ENCODE measurements around the gene TMEM174. TPM values are rescaled to one million over a fixed set of nuclear protein-coding genes. Genes with fewer than 3 reads are reported as not detected.

Gene TMEM174
- total RNA-seq, 1 experiment from 2014 or later = not detected

DNA sequence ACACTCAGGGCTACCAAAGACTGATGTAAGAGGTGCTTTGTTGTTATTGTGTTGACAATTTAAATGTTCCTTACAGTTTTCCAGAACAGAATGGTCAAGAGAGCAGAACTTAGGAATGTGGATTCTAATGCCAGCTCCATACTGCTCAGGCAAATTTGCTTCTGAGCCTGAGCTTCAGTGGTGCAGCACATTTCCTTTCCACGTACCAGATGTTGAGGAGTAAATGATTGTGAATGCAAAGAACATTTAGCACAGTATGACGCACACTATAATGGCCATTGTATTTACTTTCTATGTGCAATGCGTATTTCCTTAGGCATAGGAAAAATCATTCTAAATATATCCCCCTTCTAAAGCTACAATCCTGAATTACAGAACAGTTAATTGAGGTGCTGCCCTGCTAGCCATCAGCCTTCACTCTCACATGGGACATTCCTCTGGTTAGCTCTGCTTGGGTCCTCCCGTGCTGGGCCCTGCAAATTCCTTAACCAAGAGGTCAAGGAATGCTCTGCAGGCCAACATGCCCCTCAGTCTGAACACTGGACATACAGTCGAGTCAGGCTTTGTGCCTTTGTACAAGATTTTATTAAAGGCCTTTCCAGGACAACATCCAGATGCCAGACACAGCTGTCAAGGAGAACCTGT lies 21.1 kb upstream of the TMEM174 start:
- in situ Hi-C loops (cut with HindIII; ENCODE audit: low pct_unique_long_range_greater_than_20kb, low sequenced_read_pairs) = no loop called here
- DNase-seq (ENCODE audit: low read depth, low spot score) = no peak

DNA sequence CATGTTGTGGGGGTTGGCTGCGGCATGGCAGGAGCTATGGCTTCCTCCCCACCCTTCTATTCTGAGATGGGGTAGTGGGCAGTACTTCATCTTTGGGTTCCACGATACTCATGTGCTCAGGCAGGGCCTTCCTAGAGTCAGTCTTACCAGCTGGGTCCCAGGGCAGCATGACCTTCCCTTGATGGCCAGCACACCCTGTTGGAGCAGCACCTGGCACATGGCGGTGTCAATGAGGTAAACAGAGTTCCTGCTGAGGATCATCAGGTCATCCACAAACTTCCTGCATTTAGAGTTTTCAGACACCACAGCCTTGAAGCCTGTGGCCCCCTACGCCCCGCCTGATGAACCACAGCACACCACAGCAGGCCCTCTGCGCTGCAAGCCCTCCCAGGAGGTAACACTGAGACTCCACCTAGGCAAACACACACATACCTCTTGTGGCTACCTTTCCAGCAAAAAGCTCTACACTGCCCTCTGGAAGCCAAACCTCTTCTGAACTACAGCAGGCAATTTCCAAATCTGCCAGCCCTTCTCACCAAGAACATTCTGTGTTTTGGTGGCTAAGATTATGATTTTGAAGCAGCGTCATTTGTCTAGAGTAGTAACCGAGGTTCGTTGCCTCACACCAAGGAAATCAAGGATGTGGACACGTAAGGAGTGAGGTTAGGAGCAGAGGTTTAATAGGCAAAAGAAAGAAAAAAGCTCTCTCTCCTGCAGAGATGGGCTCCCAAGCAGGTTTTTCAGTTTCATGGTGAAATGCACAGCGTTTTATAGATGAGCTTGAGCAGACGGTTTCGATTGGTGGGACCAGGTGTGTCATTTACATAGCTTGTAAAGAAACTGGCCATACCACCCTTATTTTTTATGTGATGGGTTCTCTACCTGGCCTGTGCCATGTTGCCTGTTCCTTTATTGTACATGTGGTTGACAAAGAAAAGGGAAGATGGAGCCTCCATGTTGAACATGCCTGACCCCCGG lies 20.3 kb upstream of the TMEM174 start:
- peak; percentile 29 for DNase-seq (ENCODE audit: low read depth, low spot score)
- in situ Hi-C loops (cut with HindIII; ENCODE audit: low pct_unique_long_range_greater_than_20kb, low sequenced_read_pairs) = no loop called here

DNA sequence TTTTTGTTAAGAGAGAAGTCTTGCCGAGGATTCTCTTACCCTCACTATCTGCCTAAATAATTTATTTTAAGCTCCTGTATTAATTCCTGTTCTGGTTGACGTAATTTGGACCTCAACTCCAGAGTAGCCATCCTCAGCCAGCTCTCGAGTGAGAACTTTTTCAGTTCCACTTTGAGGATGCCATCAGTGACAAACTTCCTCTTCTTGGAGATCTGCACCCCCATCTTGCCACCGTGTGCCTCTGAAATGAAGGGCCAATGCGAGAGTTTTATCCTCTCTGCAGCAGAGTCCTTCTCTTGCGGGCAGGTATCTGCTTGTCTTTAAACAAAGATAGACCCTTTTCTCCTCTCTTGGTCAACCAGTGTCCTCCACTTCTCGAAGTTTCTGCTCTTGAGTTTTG lies 19.5 kb upstream of the TMEM174 start:
- DNase-seq (ENCODE audit: low read depth, low spot score) = no peak
- in situ Hi-C loops (cut with HindIII; ENCODE audit: low pct_unique_long_range_greater_than_20kb, low sequenced_read_pairs) = no loop called here

DNA sequence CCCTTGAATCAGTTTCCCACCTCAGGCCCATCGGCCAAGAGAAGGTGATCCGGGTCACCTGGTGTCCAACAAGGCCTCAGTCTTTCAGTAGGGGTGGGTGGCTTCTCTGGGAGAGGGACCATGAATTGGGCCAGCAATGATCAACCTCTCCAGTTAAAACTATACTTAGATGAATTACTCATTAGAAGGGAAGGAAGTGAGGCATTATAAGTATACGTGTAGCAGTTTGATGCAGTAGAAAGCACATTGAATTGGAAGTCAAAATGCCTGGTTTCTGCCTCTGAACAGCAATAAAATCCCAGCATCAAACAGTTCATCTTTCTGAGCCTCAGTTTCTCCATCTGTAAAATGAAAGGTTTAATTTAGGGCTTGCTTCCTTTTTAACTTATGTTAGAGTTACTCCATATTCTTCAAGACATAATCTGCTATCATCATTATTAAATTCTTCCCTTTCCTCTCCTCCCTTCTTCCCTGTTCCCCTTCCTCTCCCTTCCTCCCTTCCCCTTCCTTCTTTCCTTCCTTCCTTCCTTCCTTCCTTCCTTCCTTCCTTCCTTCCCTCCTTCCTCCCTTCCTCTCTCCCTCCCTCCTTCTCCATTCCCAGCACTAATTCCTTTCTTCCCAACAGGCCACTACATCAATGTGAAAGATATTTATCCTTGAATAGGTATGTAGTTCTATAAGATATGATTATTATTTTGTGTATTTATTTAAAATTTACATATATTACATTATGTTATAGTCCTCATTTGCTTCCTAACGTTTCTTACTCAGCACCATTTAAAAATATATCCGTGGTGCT lies 18.6 kb upstream of the TMEM174 start:
- in situ Hi-C loops (cut with HindIII; ENCODE audit: low pct_unique_long_range_greater_than_20kb, low sequenced_read_pairs) = no loop called here
- DNase-seq (ENCODE audit: low read depth, low spot score) = no peak

DNA sequence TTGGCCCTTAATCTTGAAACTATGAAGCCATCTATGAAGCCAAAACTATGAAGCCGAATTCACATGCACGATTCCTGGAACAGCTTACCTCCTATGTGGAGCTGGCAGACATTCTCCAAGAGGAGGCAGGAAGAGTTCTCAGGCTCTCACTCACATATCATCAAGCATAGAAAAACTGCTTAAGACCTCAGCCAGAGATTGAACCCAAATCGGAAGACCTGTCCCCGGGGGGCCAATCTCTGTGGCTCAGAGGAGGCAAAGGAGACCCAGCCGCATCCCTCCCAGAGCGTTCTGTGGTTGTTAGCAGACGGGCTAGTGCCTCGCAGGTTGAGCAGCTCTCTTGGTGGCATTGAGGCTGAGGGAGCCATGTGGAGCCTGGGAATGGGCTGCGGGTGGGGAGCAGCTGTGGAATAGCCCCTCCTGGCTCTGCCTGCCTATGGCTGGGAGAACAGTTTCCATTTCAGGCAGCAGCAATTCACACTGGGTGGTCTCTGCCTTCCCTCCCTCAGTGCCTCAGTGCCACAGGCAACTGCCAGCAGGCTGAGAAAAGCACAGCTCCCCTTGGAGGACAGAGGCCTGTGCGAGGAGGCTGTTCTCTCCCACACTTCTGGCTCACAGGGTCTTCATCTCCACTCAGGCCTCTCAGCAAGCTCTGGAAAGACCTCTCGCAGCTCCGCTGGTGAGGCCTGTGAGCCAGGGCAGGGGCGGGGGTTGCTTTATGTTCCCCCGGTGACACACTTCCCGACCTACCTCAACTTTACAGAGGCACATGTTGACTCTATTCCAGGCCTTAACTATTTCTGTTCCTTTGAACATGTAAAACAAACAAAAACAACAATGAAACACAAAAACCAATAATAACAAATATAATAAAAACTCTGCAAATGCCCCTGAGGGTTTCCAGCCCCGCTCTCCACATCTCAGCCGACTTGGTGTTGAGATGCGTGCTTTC lies 17.4 kb upstream of the TMEM174 start:
- no peak for DNase-seq (ENCODE audit: low read depth, low spot score)
- in situ Hi-C loops (cut with HindIII; ENCODE audit: low pct_unique_long_range_greater_than_20kb, low sequenced_read_pairs) = no loop called here

DNA sequence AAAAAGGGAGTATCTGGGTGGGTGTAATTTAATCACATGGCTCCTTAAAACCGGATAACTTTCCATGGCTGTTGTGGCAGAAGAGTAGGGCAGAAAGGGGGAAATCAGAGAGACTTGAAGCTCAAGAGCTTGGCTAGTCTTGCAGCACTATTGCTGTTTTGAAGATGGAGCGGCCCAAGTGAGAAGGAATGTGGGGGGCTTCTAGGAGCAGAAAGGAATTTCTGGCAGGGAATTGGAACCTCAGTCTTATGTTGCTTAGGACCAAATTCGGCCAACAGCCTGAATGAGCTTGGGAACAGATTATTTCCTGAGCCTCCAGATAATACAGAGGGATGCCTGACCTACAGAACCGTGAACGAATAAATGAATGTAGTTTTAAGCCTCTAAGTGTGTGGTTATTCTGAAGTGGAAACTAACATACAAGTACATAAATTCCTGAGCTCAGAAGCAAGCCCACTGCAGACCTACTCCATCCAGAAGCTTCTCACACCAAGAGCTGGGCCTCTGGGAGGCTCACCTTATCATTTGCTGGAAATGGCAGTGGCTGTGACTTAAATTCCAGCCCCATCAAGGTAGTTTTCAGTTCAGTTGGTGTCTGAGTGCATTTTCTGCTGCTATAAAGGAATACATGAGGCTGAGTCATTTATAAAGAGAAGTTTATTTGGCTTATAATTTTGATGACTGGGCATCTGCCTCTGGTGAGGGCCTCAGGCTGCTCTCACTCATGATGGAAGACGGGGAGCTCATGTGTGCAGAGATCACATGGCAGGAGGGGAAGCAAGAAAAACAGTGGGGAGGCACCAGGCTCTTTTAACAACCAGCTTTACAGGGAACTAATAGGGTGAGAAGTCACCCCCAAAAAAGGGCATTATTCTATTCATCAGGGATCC lies 15.3 kb upstream of the TMEM174 start:
- DNase-seq (ENCODE audit: low read depth, low spot score) = no peak
- in situ Hi-C loops (cut with HindIII; ENCODE audit: low pct_unique_long_range_greater_than_20kb, low sequenced_read_pairs) = no loop called here

DNA sequence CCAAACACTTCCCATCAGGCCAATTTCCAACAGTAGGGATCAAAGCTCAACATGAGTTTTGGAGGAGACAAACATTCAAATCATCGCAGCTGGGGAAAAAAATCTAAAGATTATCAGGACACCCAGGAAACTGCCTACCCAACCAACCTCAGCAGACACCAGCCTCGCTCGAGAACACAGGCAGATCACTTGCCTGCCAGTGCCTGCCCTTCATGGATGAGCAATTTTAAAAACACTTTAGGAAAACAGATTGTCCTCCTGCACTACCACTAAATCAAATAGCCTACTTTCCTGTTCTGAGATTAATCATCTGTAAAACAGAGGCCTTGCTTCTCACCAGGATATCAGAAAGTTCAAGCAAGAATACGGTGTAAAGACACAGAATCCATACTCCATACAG lies 14.7 kb upstream of the TMEM174 start:
- no peak for DNase-seq (ENCODE audit: low read depth, low spot score)
- in situ Hi-C loops (cut with HindIII; ENCODE audit: low pct_unique_long_range_greater_than_20kb, low sequenced_read_pairs) = no loop called here

DNA sequence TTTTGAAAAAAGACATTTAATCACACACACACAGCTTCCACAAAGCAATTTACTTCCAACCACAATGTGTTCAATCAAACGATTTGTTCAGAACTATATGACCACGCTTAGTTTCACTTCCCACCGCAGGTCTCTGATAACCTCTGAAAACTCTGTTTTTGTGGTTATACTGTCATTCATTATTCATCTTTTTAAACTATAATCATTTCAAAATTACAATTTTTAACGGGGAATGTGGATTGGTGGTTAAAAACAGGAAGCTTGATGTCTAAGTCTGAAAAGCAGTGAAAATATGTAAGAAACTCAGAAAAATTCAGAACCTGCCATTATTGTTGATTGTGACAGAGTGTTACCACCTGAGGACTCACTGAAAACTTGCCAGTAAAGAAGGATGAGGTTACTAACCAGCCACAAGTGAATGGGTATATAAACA lies 12.7 kb upstream of the TMEM174 start:
- in situ Hi-C loops (cut with HindIII; ENCODE audit: low pct_unique_long_range_greater_than_20kb, low sequenced_read_pairs) = no loop called here
- DNase-seq (ENCODE audit: low read depth, low spot score) = peak; percentile 13

DNA sequence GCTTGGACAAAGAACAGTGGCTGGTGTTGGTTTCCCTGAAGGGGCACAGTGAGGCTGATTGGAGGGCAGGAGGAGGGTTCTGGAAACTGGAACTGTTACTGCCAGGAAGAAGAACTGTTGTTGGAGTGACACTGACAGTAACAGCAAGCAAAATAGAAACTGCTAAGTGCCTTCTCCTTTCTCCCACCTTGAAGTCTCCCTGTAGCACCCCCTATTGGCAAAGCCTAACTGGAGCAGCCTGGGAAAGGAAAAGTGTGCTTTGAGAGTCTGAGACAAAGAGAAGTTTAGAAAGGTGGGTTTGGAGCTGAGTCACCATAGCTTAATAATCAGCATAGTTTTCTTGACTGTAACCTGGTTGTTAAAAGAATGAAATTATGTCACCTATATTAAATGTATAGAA lies 2.5 kb upstream of the TMEM174 start:
- peak; percentile 66 for DNase-seq (ENCODE audit: low read depth, low spot score)
- in situ Hi-C loops (cut with HindIII; ENCODE audit: low pct_unique_long_range_greater_than_20kb, low sequenced_read_pairs) = no loop called here

DNA sequence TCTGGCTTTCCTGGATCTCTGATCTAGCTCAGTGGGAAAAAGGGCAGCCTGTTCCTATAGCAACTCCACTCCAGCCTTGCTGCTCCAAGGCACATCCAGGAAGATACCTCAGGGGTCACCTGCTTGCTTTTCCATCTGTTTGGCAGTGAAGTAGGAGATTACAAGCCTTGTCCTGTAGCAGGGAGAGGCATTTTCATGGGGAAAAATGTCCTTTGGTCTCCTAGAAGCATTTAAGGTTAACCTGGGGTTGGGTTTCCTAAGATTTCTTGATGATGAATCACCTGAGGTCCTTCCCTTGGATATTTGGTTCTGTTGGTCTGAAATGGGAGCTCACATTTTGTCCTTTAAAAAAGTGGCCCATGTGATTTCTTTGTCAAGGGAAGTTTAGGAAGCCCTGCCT lies 1.5 kb upstream of the TMEM174 start:
- in situ Hi-C loops (cut with HindIII; ENCODE audit: low pct_unique_long_range_greater_than_20kb, low sequenced_read_pairs) = no loop called here
- no peak for DNase-seq (ENCODE audit: low read depth, low spot score)

DNA sequence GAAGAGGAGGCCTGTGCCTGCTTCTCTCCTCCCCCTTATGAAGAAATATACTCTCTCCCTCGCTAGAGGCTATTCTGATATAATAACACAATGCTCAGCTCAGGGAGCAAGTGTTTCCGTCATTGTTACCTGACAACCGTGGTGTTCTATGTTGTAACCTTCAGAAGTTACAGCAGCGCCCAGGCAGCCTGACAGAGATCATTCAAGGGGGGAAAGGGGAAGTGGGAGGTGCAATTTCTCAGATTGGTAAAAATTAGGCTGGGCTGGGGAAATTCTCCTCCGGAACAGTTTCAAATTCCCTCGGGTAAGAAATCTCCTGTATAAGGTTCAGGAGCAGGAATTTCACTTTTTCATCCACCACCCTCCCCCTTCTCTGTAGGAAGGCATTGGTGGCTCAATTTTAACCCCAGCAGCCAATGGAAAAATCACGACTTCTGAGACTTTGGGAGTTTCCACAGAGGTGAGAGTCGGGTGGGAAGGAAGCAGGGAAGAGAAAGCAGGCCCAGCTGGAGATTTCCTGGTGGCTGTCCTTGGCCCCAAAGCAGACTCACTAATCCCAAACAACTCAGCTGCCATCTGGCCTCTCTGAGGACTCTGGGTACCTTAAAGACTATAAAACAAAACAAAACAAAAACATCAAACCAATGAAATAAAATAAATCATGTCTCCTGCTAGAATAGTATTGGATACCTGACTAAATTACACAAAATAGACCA lies 1.3 kb downstream of the TMEM174 start:
- no peak for DNase-seq (ENCODE audit: low read depth, low spot score)
- in situ Hi-C loops (cut with HindIII; ENCODE audit: low pct_unique_long_range_greater_than_20kb, low sequenced_read_pairs) = no loop called here

DNA sequence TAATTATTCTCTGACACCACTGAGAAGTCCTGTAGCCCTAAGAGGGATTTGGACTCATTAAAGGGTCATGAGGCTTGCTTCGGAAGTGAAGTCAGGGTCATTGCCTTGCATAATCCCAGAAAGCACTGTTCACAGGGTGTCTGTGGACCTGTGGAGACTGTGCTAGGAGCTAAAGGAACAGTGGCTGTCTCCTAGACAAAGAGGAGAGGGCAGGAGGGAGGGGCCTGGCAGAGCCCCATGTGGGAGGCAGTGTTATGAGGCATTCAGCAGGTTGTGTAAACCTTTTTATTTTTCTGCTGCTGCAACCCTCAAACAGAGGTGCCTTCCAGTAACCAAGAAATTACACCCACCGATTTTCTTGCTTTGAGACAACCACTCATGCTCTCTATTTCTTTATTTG lies 3.3 kb downstream of the TMEM174 start:
- in situ Hi-C loops (cut with HindIII; ENCODE audit: low pct_unique_long_range_greater_than_20kb, low sequenced_read_pairs) = loop anchor here (25.0 kb wide), 2 partner anchors 89 to 264 kb away; no protein-coding TSS in a partner anchor
- no peak for DNase-seq (ENCODE audit: low read depth, low spot score)

DNA sequence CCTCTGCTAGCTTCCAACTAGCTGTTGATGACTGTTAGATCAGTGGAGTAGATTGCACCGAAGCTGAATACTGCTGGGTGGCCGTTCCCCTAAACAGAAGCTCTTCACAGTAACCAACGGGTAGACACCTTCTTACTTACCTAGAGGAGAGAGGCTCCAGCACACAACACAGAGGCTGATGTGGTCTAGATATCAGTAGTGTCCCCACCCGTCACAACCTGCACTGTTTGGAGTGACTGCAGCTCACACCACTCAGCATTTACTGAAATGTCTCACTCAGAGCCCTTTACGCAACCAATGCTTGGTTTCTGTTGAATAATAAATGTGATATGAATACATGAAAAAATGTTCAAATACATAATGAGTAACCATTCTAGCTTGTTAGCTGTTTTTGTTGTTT lies 5.3 kb downstream of the TMEM174 start:
- in situ Hi-C loops (cut with HindIII; ENCODE audit: low pct_unique_long_range_greater_than_20kb, low sequenced_read_pairs) = loop anchor here (25.0 kb wide), 2 partner anchors 91 to 266 kb away; no protein-coding TSS in a partner anchor
- DNase-seq (ENCODE audit: low read depth, low spot score) = no peak

DNA sequence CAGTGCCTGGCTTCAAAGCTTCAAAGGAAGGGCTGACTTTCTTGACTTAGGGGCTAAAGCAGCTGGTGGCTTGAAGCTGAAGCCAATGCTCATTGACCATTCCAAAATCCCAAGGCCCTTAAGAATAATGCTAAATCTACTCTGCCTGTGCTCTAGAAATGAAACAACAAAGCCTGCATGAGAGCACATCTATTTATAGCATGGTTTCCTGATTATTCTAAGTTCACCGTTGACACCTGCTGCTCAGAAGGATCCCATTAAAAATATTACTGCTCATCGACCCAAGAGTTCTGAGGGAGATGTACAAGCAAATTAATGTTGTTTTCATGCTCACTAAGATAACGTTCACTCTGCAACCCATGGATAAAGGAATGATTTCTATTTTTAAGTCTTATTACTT lies 6.7 kb downstream of the TMEM174 start:
- in situ Hi-C loops (cut with HindIII; ENCODE audit: low pct_unique_long_range_greater_than_20kb, low sequenced_read_pairs) = loop anchor here (25.0 kb wide), 2 partner anchors 92 to 267 kb away; no protein-coding TSS in a partner anchor
- no peak for DNase-seq (ENCODE audit: low read depth, low spot score)

DNA sequence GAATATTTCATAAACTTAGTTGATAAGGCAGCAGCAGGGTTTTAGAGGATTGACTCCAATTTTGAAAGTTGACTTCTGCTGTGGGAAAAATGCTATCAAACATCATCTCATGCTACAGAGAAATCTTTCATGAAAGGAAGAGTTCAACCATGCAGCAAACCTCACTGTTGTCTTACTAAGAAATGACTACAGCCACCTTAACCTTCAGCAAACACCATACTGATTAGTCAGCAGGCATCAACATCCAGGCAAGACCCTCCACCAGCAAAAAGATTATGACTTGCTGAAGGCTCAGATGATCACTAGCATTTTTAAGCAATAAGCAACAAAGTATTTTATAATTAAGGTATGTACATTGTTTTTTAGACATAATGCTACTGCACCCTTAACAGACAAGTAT lies 7.6 kb downstream of the TMEM174 start:
- DNase-seq (ENCODE audit: low read depth, low spot score) = no peak
- in situ Hi-C loops (cut with HindIII; ENCODE audit: low pct_unique_long_range_greater_than_20kb, low sequenced_read_pairs) = loop anchor here (25.0 kb wide), 2 partner anchors 93 to 268 kb away; no protein-coding TSS in a partner anchor

Data from SK-MEL-5 (cell line).